Activated CD4-positive, alpha-beta T cell treated with anti-CD3 and anti-CD28 coated beads, Interleukin-2, amount 10 ng/mL, durations not matched to agents 24 days and 14 days (primary cell): ENCODE results near the gene SLC4A4. TPM values are rescaled to one million over a fixed set of nuclear protein-coding genes. Genes with fewer than 3 reads are reported as not detected.

Source experiments
- DNase-seq: peaks from one replicate; pipeline ENCODE4 v3.0.0; 2022
- H3K27ac Mint-ChIP-seq: one replicate; pipeline ENCODE4 v1.8.0; 2022; ENCODE audit warnings: mild to moderate bottlenecking, mixed read lengths
- H3K27me3 Mint-ChIP-seq: one replicate; pipeline ENCODE4 v1.8.0; 2022; ENCODE audit warnings: mixed read lengths
- H3K36me3 Mint-ChIP-seq: one replicate; pipeline ENCODE4 v1.8.0; 2022; ENCODE audit warnings: low read depth, mild to moderate bottlenecking, mixed read lengths
- H3K4me1 Mint-ChIP-seq: one replicate; pipeline ENCODE4 v1.8.0; 2021; ENCODE audit warnings: mixed read lengths
- H3K4me3 Mint-ChIP-seq: one replicate; pipeline ENCODE4 v1.8.0; 2022; ENCODE audit warnings: mild to moderate bottlenecking, moderate library complexity, mixed read lengths
- H3K9me3 Mint-ChIP-seq: one replicate; pipeline ENCODE4 v1.8.0; 2021; ENCODE audit warnings: mixed read lengths
- intact Hi-C: fragments of 100-400 bp; cut with micrococcal nuclease; formaldehyde crosslinking; loops from one replicate; pipeline ENCODE4 v1.15.1; 2023
- total RNA-seq: library from RNA; stranded (reverse); gene quantifications from 2 replicates; pipeline ENCODE4 v1.2.3, GENCODE V29; 2022

Gene SLC4A4
- total RNA-seq, 1 donor from 2014 or later: 0.21 TPM

DNA sequence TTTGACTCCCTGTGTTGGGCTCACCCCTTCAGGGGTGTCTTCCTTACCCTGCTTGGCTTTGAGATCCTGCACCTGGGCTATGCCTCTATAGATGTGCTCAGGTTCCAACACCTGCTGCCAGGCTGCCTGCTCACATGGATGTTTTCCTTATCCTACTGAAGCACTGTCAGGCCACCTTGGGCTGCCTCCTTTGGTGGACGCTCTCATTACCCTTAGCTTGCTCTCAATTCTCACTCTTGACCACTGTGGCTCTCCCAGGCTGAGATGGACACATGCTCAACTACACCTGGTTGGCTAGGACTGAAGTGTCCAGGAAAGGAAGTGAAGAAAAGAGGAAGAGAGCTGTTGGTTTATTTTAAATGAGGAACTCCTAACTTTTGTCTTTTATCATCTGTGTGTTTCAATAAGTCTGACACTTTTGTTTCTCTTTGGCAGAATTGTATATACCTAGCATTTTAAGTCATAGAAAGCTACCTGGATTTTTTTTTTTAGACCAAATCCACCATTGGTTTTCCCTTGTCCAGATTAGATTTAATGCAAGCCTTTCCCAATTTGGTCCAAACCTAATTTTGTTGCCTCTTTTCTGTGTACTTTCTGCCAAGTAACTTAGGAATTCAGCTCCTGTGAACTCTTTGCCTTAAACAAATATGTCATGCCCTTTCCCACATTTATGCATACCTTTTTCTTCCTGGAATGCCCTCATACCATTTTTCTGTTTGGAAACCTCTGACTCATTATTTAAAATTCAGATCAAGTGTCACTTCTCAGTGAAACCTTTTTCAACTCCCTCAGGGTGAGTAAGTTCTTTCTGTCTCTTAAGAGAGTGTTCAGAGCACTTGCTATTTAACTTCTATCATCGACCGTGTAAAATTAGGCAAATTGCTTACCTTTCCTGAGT, 269.2 kb downstream of the SLC4A4 start:
- H3K27me3 Mint-ChIP-seq: no peaks in the 10 kb centered on the region
- intact Hi-C loops: no loop called here
- H3K36me3 Mint-ChIP-seq: no peaks in the 10 kb centered on the region
- H3K27ac Mint-ChIP-seq: no peak overlapping the region
- peaks cover 7% of the 10 kb centered on the region for H3K9me3 Mint-ChIP-seq
- no peak for DNase-seq
- no peaks in the 10 kb centered on the region for H3K4me1 Mint-ChIP-seq
- H3K4me3 Mint-ChIP-seq: no peak overlapping the region

DNA sequence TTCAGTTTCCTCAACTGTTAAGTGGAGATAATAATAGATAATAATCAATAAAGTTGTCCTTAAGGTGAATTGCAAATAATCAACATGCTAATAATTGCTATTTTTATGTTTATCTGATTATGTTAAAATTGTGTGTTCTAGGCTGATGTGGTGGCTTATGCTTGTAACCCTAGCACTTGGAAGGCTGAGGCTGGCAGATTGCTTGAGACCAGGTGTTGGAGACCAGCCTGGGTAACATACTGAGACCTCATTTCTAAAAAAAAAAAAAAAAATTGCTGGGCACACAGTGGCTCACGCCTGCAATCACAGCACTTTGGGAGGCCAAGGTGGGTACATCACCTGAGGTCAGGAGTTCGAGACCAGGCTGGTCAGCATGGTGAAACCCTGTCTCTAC, 269.9 kb downstream of the SLC4A4 start:
- no peak for DNase-seq
- Mint-ChIP-seq H3K9me3 (peaks cover 7% of the 10 kb centered on the region), H3K4me1 (no peaks in the 10 kb centered on the region), H3K27me3 (no peaks in the 10 kb centered on the region), H3K27ac (no peak overlapping the region), H3K4me3 (no peak overlapping the region), H3K36me3 (no peaks in the 10 kb centered on the region)
- intact Hi-C loops: no loop called here

DNA sequence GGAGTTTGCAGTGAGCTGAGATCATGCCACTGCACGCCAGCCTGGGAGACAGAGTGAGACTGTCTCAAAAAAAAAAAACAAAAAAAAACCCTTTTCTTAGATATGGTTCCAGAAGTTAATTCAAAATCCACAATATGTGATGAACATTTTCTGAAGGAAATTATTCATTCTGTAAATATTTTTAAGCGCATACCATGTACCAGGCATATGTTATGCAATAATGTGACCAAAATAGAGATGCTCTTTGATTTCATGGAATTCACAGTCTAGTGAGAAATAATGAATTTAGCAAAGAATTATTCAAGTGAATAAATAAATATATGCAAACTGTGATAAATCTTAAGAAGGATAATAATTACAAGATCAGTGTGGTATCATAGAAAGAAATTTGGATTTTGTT, 270.3 kb downstream of the SLC4A4 start:
- no peaks in the 10 kb centered on the region for H3K27me3 Mint-ChIP-seq
- intact Hi-C loops: no loop called here
- no peak overlapping the region for H3K4me3 Mint-ChIP-seq
- H3K9me3 Mint-ChIP-seq: peaks cover 7% of the 10 kb centered on the region
- no peaks in the 10 kb centered on the region for H3K4me1 Mint-ChIP-seq
- no peaks in the 10 kb centered on the region for H3K36me3 Mint-ChIP-seq
- no peak for DNase-seq
- H3K27ac Mint-ChIP-seq: no peak overlapping the region

DNA sequence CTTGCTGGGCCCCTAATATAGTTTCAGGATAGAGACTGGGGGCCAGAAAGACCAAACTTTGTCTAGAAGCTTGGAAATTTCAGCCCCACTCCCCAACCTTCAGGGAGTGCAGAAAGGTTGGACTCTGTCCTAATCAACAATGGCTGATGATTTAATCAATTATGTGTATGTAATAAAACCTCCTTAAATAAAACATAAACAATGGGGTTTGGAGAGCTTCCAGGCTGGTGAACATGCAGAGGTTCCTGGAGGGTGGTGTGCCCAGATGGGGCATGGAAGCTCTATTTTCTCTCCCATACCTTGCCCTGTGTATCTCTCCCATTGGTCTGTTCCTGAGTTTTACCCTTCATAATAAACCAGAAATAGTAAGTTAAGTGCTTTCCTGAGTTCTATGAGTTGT, 270.8 kb downstream of the SLC4A4 start:
- Mint-ChIP-seq H3K9me3 (peaks cover 7% of the 10 kb centered on the region), H3K36me3 (no peaks in the 10 kb centered on the region)
- intact Hi-C loops: no loop called here

DNA sequence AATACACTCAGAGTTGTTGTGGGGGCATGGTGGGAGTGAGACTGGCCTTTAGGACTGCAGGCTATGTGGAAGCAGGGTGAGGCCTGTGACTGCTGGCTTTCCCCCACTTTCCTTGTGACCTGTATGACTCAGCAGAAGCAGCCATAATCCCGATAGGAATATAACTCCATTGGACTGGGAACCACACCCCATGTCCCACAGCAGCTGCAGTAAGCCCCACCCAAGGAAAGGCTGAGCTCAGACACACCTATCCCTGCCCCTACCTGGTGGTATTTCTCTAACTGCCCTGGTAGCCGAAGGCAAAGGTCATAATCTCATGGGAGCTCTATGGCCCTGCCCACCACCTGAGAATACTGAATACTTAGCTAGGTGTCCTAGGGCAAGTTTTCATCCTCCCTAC, 275.8 kb downstream of the SLC4A4 start:
- intact Hi-C loops: no loop called here
- no peak for DNase-seq
- no peak overlapping the region for H3K4me3 Mint-ChIP-seq
- H3K9me3 Mint-ChIP-seq: peaks cover 6% of the 10 kb centered on the region
- no peaks in the 10 kb centered on the region for H3K36me3 Mint-ChIP-seq
- H3K27me3 Mint-ChIP-seq: no peaks in the 10 kb centered on the region
- no peaks in the 10 kb centered on the region for H3K4me1 Mint-ChIP-seq
- no peak overlapping the region for H3K27ac Mint-ChIP-seq

More for the DNA sequence above, 270.8 kb downstream of the SLC4A4 start:
- no peak for DNase-seq
- Mint-ChIP-seq H3K4me1 (no peaks in the 10 kb centered on the region), H3K27me3 (no peaks in the 10 kb centered on the region), H3K27ac (no peak overlapping the region), H3K4me3 (no peak overlapping the region)

DNA sequence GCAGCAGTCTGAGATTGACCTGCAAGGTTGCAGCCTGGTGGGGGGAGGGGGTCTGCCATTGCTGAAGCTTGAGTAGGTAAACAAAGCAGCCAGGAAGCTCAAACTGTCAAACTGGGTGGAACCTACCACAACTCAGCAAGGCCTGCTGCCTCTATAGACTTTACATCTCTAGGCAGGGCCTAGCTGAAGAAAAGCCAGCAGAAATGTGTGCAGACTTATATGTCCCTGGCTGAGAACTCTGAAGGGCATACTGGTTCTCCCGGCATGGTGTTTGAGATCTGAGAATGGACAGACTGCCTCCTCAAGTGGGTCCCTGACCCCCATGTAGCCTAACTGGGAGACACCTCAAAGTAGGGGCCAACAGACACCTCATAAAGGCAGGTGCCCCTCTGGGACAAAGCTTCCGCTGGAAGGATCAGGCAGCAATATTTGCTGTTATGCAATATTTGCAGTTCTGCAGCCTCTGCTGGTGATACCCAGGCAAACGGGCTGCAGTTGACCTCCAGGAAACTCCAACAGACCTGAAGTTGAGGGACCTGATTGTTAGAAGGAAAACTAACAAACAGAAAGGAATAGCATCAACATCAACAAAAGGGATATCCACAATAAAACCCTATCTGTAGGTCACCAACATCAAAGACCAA, 277.5 kb downstream of the SLC4A4 start:
- no peaks in the 10 kb centered on the region for H3K4me1 Mint-ChIP-seq
- no peaks in the 10 kb centered on the region for H3K36me3 Mint-ChIP-seq
- no peak overlapping the region for H3K27ac Mint-ChIP-seq
- no peak for DNase-seq
- no peaks in the 10 kb centered on the region for H3K27me3 Mint-ChIP-seq
- H3K9me3 Mint-ChIP-seq: peaks cover 10% of the 10 kb centered on the region
- no peak overlapping the region for H3K4me3 Mint-ChIP-seq
- intact Hi-C loops: no loop called here
